ENCODE measurements around the gene CCDC91.

- no peak for TF ChIP-seq POLR2A (IDR thresholded peaks at IDR 0.05)
- TF ChIP-seq CTCF (IDR thresholded peaks at IDR 0.05), result no peak
These were observed 153.5 kb downstream of the CCDC91 start for GRCh38 chr12:28343713-28344112.

Data from suprapubic skin (tissue), 3 donors.